SK-N-SH (cell line): ENCODE data around the gene C2CD4D. TPM values are rescaled to one million over a fixed set of nuclear protein-coding genes. Genes with fewer than 3 reads are reported as not detected.

Experiments
- CTCF ChIA-PET: fragments of 300-600, 350-600 bp; formaldehyde crosslinking; extraction: SDS; loops from one replicate; lab custom pipeline; 2021; lab: Yijun Ruan, JAX
- POLR2A ChIA-PET: fragments of 350-600 bp; sonication (Branson Sonifier 250); formaldehyde crosslinking; extraction: SDS; loops from one replicate; lab custom pipeline; 2020; ENCODE audit warnings: antibody characterized with exemption, inconsistent platforms; lab: Yijun Ruan, JAX
- DNase-seq: peaks from one replicate; pipeline ENCODE4 v3.0.0; 2012
- H2AFZ ChIP-seq: fragments of 200-600 bp; sonication (generic); 2 replicates; pipeline ENCODE4 v1.8.1; 2016; ENCODE audit warnings: antibody characterized with exemption, mild to moderate bottlenecking, low read depth
- H3F3A ChIP-seq: fragments of 200-600 bp; sonication (generic); replicated peaks from 2 replicates; pipeline ENCODE3; 2016; ENCODE audit warnings: antibody characterized with exemption, mild to moderate bottlenecking; ENCODE audit not compliant: insufficient read depth
- H3K27ac ChIP-seq, 2 experiments: fragments of 200-500 bp in 1 of 2; fragments of 200-600 bp in 1 of 2; sonication (Bioruptor generic) in 1 of 2; sonication (generic), shearing (Covaris generic) in 1 of 2; 2 replicates each; pipeline versions ENCODE4 v1.5.1 to v1.6.1; 2014 to 2016; ENCODE audit warnings: low read depth in 2 of 2, inconsistent platforms in 1 of 2, low read length in 1 of 2, mild to moderate bottlenecking in 1 of 2, mixed read lengths in 1 of 2
- H3K27me3 ChIP-seq: fragments of 200-600 bp; sonication (generic), shearing (Covaris generic); 2 replicates; pipeline ENCODE4 v1.6.1; 2016; ENCODE audit warnings: mixed run types; ENCODE audit not compliant: insufficient read depth
- H3K36me3 ChIP-seq, 2 experiments: fragments of 200-500 bp in 1 of 2; fragments of 200-600 bp in 1 of 2; sonication (Bioruptor generic) in 1 of 2; sonication (generic) in 1 of 2; replicated peaks in 1 of 2; 2 replicates each; pipeline versions ENCODE3 to v1.5.1; 2014 to 2016; ENCODE audit warnings: low read length in 1 of 2, mild to moderate bottlenecking in 1 of 2; ENCODE audit not compliant: insufficient read depth in 2 of 2, control insufficient read depth in 1 of 2
- H3K4me1 ChIP-seq, 2 experiments: fragments of 200-500 bp in 1 of 2; fragments of 200-600 bp in 1 of 2; sonication (Bioruptor generic) in 1 of 2; sonication (generic), shearing (Covaris generic) in 1 of 2; 2 replicates each; pipeline versions ENCODE4 v1.5.1 to v1.6.1; 2014 to 2016; ENCODE audit warnings: low read depth in 1 of 2, low read length in 1 of 2, mixed run types in 1 of 2; ENCODE audit not compliant: insufficient read depth in 2 of 2, control insufficient read depth in 1 of 2
- H3K4me2 ChIP-seq: fragments of 200-600 bp; sonication (generic), shearing (Covaris generic); 2 replicates; pipeline ENCODE4 v1.6.1; 2017; ENCODE audit warnings: mixed run types
- H3K4me3 ChIP-seq, 2 experiments: fragments of 200-500 bp in 1 of 2; fragments of 200-600 bp in 1 of 2; sonication (Bioruptor generic) in 1 of 2; sonication (generic), shearing (Covaris generic) in 1 of 2; 2 replicates each; pipeline versions ENCODE4 v1.5.1 to v1.8.1; 2014 to 2016; ENCODE audit warnings: low read depth in 2 of 2, inconsistent platforms in 1 of 2, low read length in 1 of 2, mild to moderate bottlenecking in 1 of 2, mixed read lengths in 1 of 2, moderate library complexity in 1 of 2
- H3K79me2 ChIP-seq: fragments of 200-600 bp; sonication (generic); 2 replicates; pipeline ENCODE4 v1.8.1; 2017; ENCODE audit warnings: mild to moderate bottlenecking; ENCODE audit not compliant: insufficient read depth
- H3K9ac ChIP-seq: fragments of 200-600 bp; sonication (generic); 2 replicates; pipeline ENCODE4 v1.6.1; 2017; ENCODE audit warnings: mixed run types
- H3K9me2 ChIP-seq: fragments of 200-600 bp; sonication (generic); 2 replicates; pipeline ENCODE4 v1.6.1; 2017; ENCODE audit warnings: mixed run types
- H3K9me3 ChIP-seq: fragments of 200-600 bp; sonication (generic); 2 replicates; pipeline ENCODE4 v1.6.1; 2017; ENCODE audit warnings: mixed run types, mild to moderate bottlenecking, moderate library complexity
- H4K20me1 ChIP-seq: fragments of 200-600 bp; sonication (generic); 2 replicates; pipeline ENCODE4 v1.6.1; 2017; ENCODE audit warnings: mild to moderate bottlenecking, mixed run types; ENCODE audit not compliant: insufficient read depth
- EP300 ChIP-seq, 2 experiments: IDR thresholded peaks; 2 replicates each; pipeline versions ENCODE4 v1.4.0 to v1.6.1; 2012; ENCODE audit warnings: borderline replicate concordance in 1 of 2, low read depth in 1 of 2, low read length in 1 of 2
- GABPA ChIP-seq: IDR thresholded peaks from 2 replicates; pipeline ENCODE4 v1.4.0; 2012; ENCODE audit warnings: low read depth, mild to moderate bottlenecking
- IRF3 ChIP-seq: fragments of 150-350 bp; IDR thresholded peaks from 2 replicates; pipeline ENCODE4 v1.6.1; 2016; ENCODE audit warnings: mild to moderate bottlenecking, low read depth, low read length
- NRF1 ChIP-seq: IDR thresholded peaks from 2 replicates; pipeline ENCODE4 v1.6.1; 2012; ENCODE audit warnings: low read depth, mild to moderate bottlenecking, low read length
- RCOR1 ChIP-seq: fragments of 150-350 bp; IDR thresholded peaks from 2 replicates; pipeline ENCODE4 v1.6.1; 2017; ENCODE audit warnings: antibody characterized with exemption, low read length
- REST ChIP-seq: IDR thresholded peaks from 2 replicates; pipeline ENCODE4 v1.6.1; 2012; ENCODE audit warnings: mild to moderate bottlenecking, low read depth, low read length, moderate library complexity
- TEAD4 ChIP-seq: IDR thresholded peaks from 2 replicates; pipeline ENCODE4 v1.4.0; 2012; ENCODE audit warnings: mild to moderate bottlenecking, borderline replicate concordance; ENCODE audit not compliant: insufficient read depth
- WGBS: methylation state at CpG from one replicate; pipeline ENCODE4 v1.1.6; 2017; ENCODE audit warnings: low lambda C conversion rate; 5-methylcytosine and 5-hydroxymethylcytosine counted together
- polyA plus RNA-seq, 3 experiments: library from polyadenylated mRNA; depleted of rRNA; stranded (reverse); fragments of >200 nt; gene quantifications; 2 replicates each; pipeline ENCODE4 v1.2.3, GENCODE V29; 2012
- TF ChIP-seq, protein P1 (sequence below): IDR thresholded peaks from 2 replicates; pipeline ENCODE4; 2012
- TF ChIP-seq, protein P2 (sequence below): IDR thresholded peaks from 2 replicates; pipeline ENCODE4 v1.4.0; 2012; ENCODE audit warnings: low read depth, borderline replicate concordance

C2CD4D gene
- polyA plus RNA-seq, 1 of the 3 experiments (the other 2 are of a cell fraction) = not detected

DNA sequence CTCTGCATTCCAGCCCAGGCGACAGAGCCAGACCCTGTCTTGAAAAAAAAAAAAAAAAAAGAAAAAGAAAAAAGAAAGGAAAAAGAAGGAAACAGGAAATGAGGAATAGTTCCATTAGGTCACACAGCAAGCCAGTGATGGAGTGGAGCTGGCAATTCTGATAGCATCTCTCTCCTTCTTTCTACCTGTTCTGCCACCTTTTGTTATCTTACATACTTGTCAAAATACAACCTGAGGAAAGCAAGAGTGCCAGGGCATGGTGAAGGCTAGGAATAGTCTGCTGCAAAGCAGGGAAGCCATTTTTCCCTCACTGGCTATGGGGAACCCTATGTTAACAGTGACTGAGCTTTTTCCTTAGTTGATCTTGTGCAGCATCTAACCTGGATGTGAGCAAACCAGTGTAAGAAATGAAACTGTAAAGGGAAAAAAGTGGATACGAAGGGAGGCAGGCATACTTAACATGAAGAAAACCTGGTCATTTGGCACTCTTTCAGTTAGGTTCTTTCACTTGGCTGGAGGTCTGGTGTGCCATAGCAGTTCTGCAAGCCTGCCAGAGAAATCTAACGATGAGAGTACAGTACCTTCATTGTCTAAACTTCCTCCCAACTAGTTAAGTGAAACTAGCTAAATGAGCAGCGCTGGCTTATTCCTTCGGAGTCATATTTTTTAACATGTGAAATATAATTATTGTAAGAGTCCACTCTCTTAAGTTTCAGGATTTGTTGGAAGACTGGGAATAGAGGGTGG, 31.8 kb upstream of the C2CD4D start:
- no peaks in the 10 kb centered on the region for H3K27me3 ChIP-seq
- no peaks in the 10 kb centered on the region for H3K79me2 ChIP-seq
- ChIA-PET CTCF (interaction anchor here (1.1 kb wide), 1 partner anchor 23 kb away, joined by 3 read pairs; no protein-coding TSS in a partner anchor), POLR2A (no interaction called here)
- DNase-seq = no peak
- no peak overlapping the region for H3K4me3 ChIP-seq
- no peaks in the 10 kb centered on the region for H4K20me1 ChIP-seq
- no peak for TF ChIP-seq NRF1
- TF ChIP-seq, protein P1, sequence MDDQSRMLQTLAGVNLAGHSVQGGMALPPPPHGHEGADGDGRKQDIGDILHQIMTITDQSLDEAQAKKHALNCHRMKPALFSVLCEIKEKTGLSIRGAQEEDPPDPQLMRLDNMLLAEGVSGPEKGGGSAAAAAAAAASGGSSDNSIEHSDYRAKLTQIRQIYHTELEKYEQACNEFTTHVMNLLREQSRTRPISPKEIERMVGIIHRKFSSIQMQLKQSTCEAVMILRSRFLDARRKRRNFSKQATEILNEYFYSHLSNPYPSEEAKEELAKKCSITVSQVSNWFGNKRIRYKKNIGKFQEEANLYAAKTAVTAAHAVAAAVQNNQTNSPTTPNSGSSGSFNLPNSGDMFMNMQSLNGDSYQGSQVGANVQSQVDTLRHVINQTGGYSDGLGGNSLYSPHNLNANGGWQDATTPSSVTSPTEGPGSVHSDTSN = no peak
- TF ChIP-seq TEAD4 = no peak
- H3K27ac ChIP-seq = no peak overlapping the region
- H3K9me2 ChIP-seq = no peaks in the 10 kb centered on the region
- WGBS = 59% methylated on average over 5 of the region's 5 CpGs
- no peak overlapping the region for H3K4me2 ChIP-seq
- H3K9ac ChIP-seq = no peak overlapping the region
- no peaks in the 10 kb centered on the region for H3K4me1 ChIP-seq
- no peak overlapping the region for H2AFZ ChIP-seq
- H3K9me3 ChIP-seq = no peaks in the 10 kb centered on the region
- peaks cover 0 to 10% of the 10 kb centered on the region in 2 experiments for H3K36me3 ChIP-seq
- no peaks in the 10 kb centered on the region for H3F3A ChIP-seq

DNA sequence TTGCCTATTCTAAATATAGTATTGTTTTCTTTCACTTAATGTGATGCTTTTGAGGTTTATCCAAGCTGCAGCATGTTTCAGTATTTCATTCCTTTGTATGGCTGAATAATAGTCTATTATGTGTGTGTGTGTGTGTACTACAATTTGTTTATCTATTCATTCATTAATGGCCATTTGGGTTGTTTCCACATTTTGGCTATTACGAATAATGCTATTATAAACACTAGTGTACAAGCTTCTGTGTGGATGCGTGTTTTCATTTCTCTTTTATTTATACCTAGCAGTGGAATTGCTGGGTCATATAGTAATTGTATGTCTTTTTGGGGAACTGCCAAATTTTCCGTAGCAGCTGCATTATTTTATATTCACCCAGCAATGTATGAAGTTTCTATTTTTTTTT, 28.9 kb upstream of the C2CD4D start:
- Histone ChIP-seq H3K9me3 (no peaks in the 10 kb centered on the region), H4K20me1 (no peaks in the 10 kb centered on the region), H3F3A (no peaks in the 10 kb centered on the region), H3K4me1 (no peaks in the 10 kb centered on the region), H3K36me3 (peaks cover 0 to under 1% of the 10 kb centered on the region in 2 experiments), H3K27ac (no peak overlapping the region), H3K4me3 (no peak overlapping the region), H2AFZ (no peak overlapping the region), H3K27me3 (no peaks in the 10 kb centered on the region), H3K79me2 (no peaks in the 10 kb centered on the region), H3K9ac (no peak overlapping the region), H3K9me2 (no peaks in the 10 kb centered on the region), H3K4me2 (no peak overlapping the region)
- WGBS = 78% methylated on average over 3 of the region's 3 CpGs
- DNase-seq = no peak
- ChIA-PET POLR2A (no interaction called here), CTCF (interaction anchor here (0.7 to 1.2 kb wide), 2 partner anchors 13 to 32 kb away, joined by 3 read pairs; no protein-coding TSS in a partner anchor)
- TF ChIP-seq IRF3 (no peak), REST (no peak), RCOR1 (no peak), GABPA (no peak), EP300 (IDR thresholded peaks at IDR 0.05; ENCODE audit: borderline replicate concordance in 1 of 2, low read depth in 1 of 2, low read length in 1 of 2) (no peak)
- TF ChIP-seq, protein P2, sequence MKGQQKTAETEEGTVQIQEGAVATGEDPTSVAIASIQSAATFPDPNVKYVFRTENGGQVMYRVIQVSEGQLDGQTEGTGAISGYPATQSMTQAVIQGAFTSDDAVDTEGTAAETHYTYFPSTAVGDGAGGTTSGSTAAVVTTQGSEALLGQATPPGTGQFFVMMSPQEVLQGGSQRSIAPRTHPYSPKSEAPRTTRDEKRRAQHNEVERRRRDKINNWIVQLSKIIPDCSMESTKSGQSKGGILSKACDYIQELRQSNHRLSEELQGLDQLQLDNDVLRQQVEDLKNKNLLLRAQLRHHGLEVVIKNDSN = no peak
